HG03196 (cell line): Measurements from ENCODE around the gene SH3D19.
"Not testable (repeated sequence)": the region's sequence is repeated elsewhere in the genome, so short reads cannot be mapped to it uniquely, and the experiment has no call there.

Source experiments
- ATAC-seq: cut with Tn5 transposase; IDR thresholded peaks from one replicate; pipeline ENCODE4 v1.9.1; 2021; ENCODE audit not compliant: unreplicated experiment

Gene SH3D19

DNA sequence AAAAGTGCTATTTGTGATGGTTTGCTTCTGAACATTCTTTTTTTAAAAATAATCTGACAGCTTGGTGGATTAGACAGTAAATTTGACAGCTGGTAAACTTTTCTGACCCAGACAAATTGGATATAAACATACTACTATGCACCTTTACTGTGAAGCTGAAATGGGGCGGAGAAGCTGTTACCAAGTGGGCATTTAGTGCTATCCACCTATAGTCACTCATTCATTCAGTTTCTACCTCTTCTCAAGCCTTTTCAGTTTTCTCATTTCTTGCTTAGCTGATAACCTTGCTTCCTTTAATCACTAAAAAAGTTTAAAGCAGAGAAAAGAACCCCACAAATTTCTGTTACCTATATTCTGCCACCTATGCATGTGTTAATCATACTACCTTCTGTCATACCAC lies 220.8 kb downstream of the SH3D19 start:
- no peak for ATAC-seq

DNA sequence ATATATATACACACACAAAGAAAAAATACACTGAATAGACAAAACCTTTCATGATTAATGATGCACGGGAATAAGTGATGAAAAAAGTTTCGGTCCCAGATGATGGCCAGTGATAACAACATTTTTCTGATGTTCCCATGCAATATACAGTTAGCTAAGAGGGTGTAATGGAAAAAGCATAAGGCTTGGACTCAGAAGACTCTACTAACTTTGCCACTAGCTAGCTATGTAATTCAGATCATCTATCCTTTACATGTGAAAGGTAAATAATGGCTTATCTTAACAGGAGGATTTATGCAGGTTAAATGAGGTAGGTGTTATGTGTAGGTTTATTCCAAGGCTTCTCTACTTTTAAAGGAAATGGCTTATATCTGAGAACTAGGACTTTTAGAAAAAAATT lies 221.6 kb downstream of the SH3D19 start:
- no peak for ATAC-seq

DNA sequence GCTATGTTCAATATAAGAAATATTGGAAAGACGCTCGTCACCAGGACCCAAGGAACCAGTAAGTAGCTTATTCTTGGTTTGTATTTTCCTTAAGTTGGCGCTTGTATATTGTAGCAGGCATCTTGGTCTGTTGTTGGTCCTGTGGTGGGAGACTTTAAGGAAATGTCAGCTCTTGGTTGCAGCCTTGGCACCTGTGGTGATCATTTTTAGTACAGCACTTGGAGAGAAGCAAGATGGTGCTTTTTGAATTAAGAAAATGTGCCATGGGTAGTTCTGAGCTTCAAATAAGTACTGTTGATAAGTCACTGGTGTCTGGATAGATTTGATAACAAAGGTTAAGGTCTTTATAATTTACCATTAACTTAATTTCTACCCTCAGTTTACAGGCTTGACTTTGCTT lies 224.9 kb downstream of the SH3D19 start:
- ATAC-seq: no peak

DNA sequence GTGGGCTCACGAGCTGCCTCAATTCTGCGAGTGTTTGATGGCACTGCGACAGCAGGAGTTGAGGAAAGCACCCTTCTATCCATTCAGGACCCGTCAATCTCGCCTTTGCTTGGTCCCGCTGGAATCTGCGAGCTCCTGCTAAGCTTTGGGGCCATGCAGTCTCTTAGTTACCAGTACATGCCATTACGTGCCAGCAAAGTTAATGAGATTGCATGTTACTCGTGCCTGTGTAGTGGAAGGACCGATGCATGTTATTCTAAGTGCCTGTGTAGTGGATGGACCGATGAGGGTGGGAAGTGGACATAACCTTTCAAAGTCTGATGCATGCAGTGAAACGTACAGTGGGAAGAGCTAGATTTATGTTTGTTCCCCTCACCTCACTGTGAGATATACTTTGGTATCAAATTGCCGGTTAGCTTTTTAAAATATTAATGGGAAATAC lies 225.4 kb downstream of the SH3D19 start:
- ATAC-seq: no peak

DNA sequence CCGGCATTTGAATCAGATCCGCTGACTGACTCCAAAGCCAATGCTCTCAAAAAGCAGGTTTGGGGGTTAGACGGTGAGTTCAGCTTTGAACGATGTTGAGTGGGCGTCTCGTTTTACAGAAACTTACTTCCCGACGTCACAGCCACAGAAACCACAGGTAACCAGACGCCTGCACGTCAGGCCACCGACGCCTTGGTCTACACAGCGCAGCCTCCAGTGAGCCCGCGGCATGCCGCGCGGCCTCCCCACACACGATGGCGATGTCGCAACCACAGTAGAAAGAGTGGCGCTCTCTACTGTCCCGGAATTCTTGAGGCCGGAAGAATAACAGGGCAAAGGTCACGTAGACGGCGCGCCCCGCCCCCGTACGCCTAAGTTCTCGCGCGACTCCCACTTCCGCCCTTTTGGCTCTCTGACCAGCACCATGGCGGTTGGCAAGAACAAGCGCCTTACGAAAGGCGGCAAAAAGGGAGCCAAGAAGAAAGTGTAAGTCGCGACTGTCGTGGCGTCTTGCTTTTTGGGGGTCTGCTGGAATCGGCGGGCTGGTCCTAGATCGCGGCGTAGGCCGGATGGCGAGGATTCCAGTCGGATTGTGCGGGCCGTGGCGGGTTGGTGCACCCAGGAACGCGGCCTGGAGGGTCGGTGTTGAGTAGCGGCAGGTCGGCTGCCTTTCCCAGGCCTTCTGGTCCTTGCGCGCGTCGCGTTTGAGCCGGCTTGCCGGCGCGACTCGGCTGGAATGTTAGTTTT lies 226.0 kb downstream of the SH3D19 start, which contains the start of gene RPS3A:
RPS3A (plus strand) TSS at position 400 of the 747 bp plus-strand sequence; CDS start at position 425, 25 bp downstream.
- peak; percentile 98 for ATAC-seq

DNA sequence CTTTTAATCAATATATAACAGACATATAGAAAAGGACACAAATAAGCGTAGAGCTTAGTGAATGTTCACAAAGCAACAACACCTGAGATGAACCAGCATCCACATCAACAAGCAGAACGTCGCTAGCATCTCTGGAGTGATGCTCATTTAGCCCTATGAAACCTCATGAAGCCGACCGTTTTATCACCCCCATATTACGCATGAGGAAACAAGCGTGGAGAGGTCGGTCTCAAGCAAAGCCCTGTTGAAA lies 226.5 kb downstream of the SH3D19 start:
- no peak for ATAC-seq

DNA sequence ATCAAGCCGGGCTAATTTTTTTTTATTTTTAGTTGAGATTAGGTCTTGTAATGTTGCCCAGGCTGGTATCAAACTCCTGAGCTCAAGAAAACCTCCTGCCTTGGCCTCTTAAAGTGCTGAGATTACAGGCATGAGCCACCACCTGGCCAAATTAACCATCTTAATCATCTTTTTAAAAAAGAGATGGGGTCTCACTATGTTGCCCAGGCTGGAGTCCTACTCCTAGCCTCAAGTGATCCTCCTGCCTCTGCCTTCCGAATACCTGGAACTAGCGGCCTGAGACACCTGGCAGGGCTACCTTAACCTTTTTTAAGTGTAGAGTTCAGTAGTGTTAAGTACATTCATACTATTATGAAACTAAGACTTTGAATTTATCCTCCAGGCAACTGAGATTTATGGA lies 227.6 kb downstream of the SH3D19 start:
- ATAC-seq: no peak

DNA sequence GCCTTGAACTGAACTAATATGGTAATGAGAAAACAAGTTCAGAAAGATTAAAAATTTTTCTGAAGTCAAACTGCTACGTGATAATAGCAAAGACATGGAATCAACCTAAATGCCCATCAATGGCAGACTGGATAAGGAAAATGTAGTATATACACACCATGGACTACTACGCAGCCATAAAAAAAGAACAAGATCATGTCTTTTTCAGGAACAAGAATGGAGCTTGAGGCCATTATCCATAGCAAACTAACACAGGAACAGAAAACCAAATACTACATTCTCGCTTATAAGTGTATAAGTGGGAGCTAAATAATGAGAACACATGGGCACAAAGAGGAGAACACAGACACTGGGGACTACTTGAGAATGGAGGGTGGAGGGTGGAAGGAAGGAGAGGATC lies 230.3 kb downstream of the SH3D19 start:
- ATAC-seq: no peak

DNA sequence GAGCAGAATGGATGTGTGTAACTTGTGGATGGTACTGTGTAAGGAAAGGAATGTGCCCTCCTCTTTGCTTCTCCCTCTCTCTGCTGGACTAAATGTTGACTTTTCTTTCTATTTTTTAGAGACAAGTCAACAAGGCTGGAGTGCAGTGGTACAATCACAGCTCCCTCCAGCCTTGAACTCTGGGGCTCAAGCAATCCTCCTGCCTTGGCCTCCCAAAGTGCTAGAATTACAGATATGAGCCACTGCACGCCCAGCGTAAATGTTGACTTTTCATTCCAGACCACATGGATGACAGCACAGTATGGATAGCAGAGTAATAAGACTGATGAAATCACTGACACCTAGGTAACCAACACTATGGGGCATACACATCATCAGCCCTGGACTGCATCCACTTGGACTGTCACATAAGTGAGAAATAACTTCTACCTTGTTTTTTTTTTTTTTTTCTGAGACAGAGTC lies 231.1 kb downstream of the SH3D19 start:
- ATAC-seq: no peak

DNA sequence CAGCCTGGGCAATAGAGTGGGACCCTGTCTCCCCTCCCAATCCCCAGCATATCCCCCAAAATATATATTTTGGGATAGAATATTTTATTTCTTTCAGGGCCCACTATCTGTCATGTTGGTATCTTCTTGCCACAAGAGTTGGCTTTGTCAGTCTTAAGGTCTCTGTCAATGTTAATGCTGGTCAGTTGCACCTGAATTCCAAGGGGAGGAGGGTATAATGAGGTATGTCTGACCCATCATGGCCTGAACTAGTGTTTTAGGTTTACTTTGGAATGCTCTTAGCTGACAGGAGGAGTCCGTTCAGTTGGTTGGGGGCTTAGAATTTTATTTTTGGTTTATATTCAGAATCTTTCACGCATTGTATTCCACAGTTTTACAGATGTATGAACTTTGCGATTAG lies 232.2 kb downstream of the SH3D19 start:
- no peak for ATAC-seq

DNA sequence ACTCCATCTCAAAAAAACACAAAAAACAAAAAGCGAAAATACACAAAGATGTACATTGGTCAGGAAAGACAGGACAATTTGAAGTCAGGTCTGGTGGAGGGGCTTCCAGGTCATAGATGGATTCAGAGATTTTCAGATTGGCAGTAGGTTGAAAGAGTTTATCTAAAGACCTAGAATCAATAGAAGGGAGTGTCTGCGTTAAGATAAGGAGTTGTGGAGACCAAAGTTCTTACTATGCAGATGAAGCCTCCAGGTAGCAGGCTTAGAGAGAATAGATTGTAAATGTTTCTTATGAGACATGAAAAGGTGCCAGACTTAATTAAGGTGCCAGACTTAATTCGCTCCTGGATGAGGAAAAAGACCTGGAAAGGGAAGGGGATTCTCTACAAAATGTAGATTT lies 232.9 kb downstream of the SH3D19 start:
- ATAC-seq: no peak

DNA sequence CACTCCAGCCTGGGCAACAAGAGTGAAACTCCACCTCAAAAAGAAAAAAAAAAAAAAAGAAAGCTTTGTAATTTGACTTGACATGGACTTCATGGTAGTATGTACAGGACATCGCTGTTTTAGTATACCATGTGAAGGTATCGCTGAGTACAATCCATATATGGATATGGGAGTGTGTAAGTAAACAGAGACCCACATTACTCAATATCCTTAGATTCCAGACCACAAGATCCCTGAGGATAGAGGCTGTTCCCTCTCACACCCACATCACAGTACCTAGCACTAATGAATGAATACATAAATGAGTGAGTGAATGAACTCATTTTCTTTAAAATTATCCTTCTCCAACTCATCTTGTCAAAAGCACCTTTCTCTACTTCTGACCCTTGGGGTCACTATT lies 234.4 kb downstream of the SH3D19 start:
- ATAC-seq: no peak

DNA sequence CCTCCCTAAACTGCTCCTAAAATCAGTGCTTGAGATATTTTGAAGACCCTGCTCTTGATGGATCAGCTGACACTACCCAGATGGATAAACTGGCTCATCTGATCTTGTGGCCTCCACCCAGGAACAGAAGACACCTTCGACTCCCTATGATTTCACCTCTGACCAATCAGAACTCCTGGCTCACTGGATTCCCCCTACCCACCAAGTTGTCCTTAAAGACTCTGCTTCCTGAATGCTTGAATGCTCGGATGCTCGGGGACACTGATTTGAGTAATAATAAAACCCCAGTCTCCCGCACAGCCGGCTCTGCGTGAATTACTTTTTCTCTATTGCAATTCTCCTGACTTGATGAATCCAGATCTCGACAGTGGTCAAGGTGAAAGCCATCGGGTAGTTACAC lies 237.9 kb downstream of the SH3D19 start:
- ATAC-seq: no peak

DNA sequence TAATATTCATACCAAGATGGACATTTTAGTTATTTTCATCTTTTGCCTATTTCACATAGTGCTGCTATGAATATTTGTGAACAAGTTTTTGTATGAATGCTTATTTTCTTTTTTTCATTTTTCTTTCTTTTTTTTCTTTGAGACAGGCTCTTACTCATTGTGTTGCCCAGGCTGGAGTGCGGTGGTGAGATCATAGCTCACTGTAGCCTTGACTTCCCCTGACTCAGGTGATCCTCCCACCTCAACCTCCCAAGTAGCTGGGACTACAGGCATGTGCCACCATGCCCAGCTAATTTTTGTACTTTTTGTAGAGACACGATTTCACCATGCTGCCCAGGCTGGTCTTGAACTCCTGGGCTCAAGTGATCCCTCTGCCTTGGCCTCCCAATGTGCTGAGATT lies 247.4 kb downstream of the SH3D19 start:
- ATAC-seq: not testable (repeated sequence)

DNA sequence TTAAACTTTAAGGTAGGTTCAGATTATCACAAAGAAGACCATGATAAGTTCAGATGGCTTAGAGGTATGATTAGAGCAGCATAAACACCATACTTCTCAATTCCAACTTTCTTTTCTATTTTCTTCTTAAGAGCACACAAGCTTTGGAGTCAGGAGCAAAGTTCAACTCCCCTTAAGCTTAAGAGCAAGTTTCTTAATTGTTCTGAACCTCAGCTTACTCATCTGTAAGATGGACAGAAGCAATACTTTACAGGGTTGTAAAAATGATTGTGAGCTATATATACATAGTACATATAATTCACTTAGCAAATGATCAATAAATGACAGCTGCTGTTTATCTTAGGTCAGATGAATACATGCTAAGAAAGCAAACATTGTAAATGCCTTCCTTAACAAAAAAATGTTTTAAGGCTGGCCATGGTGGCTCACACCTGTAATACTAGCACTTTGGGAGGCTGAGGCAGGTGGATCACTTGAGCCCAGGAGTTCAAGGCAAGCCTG lies 250.9 kb downstream of the SH3D19 start:
- no peak for ATAC-seq
